ENCODE measurements around the gene NYAP2. TPM values are rescaled to one million over a fixed set of nuclear protein-coding genes. Genes with fewer than 3 reads are reported as not detected.

The NYAP2 gene
- total and polyA plus RNA-seq, 2 experiments from 2014 or later, result not detected

GRCh38 chr2:225488743-225489142 is 89.2 kb downstream of the NYAP2 start:
- Histone ChIP-seq H3K4me3 (no peak overlapping the region), H3K36me3 (no peaks in the 10 kb centered on the region), H3K4me1 (ENCODE audit: low read depth) (no peaks in the 10 kb centered on the region)

GRCh38 chr2:225493420-225494099 is 94.0 kb downstream of the NYAP2 start:
- DNase-seq (ENCODE audit: low read depth in 1 of 2, low spot score in 1 of 2), result no peak
- Histone ChIP-seq H3K27ac (no peak overlapping the region), H3K4me3 (no peak overlapping the region), H3K27me3 (no peaks in the 10 kb centered on the region), H3K36me3 (no peaks in the 10 kb centered on the region), H3K4me1 (ENCODE audit: low read depth) (no peaks in the 10 kb centered on the region), H3K9me3 (ENCODE audit: low read depth) (no peaks in the 10 kb centered on the region)
- no peak for TF ChIP-seq CTCF (IDR thresholded peaks at IDR 0.05; ENCODE audit: low read depth, low read length)

More at GRCh38 chr2:225488743-225489142, 89.2 kb downstream of the NYAP2 start:
- no peak overlapping the region for H3K27ac ChIP-seq
- TF ChIP-seq CTCF (IDR thresholded peaks at IDR 0.05; ENCODE audit: low read depth, low read length), result no peak
- no peaks in the 10 kb centered on the region for H3K27me3 ChIP-seq
- DNase-seq (ENCODE audit: low read depth in 1 of 2, low spot score in 1 of 2), result no peak
- no peaks in the 10 kb centered on the region for H3K9me3 ChIP-seq (ENCODE audit: low read depth)

- Histone ChIP-seq H3K27ac (no peak overlapping the region), H3K4me3 (no peak overlapping the region), H3K4me1 (ENCODE audit: low read depth) (no peaks in the 10 kb centered on the region), H3K36me3 (no peaks in the 10 kb centered on the region), H3K9me3 (ENCODE audit: low read depth) (no peaks in the 10 kb centered on the region), H3K27me3 (no peaks in the 10 kb centered on the region)
- DNase-seq (ENCODE audit: low read depth in 1 of 2, low spot score in 1 of 2), result no peak
- TF ChIP-seq CTCF (IDR thresholded peaks at IDR 0.05; ENCODE audit: low read depth, low read length), result no peak
Measured at GRCh38 chr2:225494100-225494459, 94.6 kb downstream of the NYAP2 start.

GRCh38 chr2:225495706-225496105 is 96.2 kb downstream of the NYAP2 start:
- DNase-seq (ENCODE audit: low read depth in 1 of 2, low spot score in 1 of 2), result no peak
- no peak for TF ChIP-seq CTCF (IDR thresholded peaks at IDR 0.05; ENCODE audit: low read depth, low read length)
- H3K36me3 ChIP-seq, result no peaks in the 10 kb centered on the region

GRCh38 chr2:225496568-225496967 is 97.1 kb downstream of the NYAP2 start:
- no peaks in the 10 kb centered on the region for H3K36me3 ChIP-seq
- H3K27me3 ChIP-seq, result no peaks in the 10 kb centered on the region
- no peak overlapping the region for H3K27ac ChIP-seq
- TF ChIP-seq CTCF (IDR thresholded peaks at IDR 0.05; ENCODE audit: low read depth, low read length), result no peak
- no peaks in the 10 kb centered on the region for H3K4me1 ChIP-seq (ENCODE audit: low read depth)
- DNase-seq (ENCODE audit: low read depth in 1 of 2, low spot score in 1 of 2), result no peak
- no peak overlapping the region for H3K4me3 ChIP-seq
- H3K9me3 ChIP-seq (ENCODE audit: low read depth), result no peaks in the 10 kb centered on the region

More at GRCh38 chr2:225495706-225496105, 96.2 kb downstream of the NYAP2 start:
- Histone ChIP-seq H3K4me1 (ENCODE audit: low read depth) (no peaks in the 10 kb centered on the region), H3K27ac (no peak overlapping the region), H3K27me3 (no peaks in the 10 kb centered on the region), H3K4me3 (no peak overlapping the region), H3K9me3 (ENCODE audit: low read depth) (no peaks in the 10 kb centered on the region)

Data from cardiac muscle cell (in vitro differentiated cells and primary cell).